Activated B cell treated with CpG ODN at 0.5 μM for 24 hours (primary cell): ENCODE measurements around the gene TP73. TPM values are rescaled to one million over a fixed set of nuclear protein-coding genes. Genes with fewer than 3 reads are reported as not detected.
A peak's percentile ranks its signal among the peaks of the same experiment; 100 is the strongest.
"Not testable (repeated sequence)": the region's sequence is repeated elsewhere in the genome, so short reads cannot be mapped to it uniquely, and the experiment has no call there.

Source experiments
- ATAC-seq: fragments of 200-7000 bp; cut with Tn5 transposase; one replicate; pipeline ENCODE4 v1.10.0; 2021; ENCODE audit warnings: low read depth, mild to moderate bottlenecking, moderate library complexity
- CTCF ChIA-PET: fragments of 350-600 bp; sonication (Branson Sonifier 250); formaldehyde crosslinking; loops from one replicate; lab custom pipeline; 2021; ENCODE audit warnings: antibody characterized with exemption; lab: Charles Lee
- POLR2A ChIA-PET: fragments of 350-600 bp; sonication (Branson Sonifier 250); formaldehyde crosslinking; loops from one replicate; lab custom pipeline; 2021; ENCODE audit warnings: antibody characterized with exemption; lab: Charles Lee
- DNase-seq: peaks from one replicate; pipeline ENCODE4 v3.0.0; 2022
- H3K27ac Mint-ChIP-seq: one replicate; pipeline ENCODE4 v1.8.0; 2020; ENCODE audit warnings: mixed read lengths
- H3K27me3 Mint-ChIP-seq: one replicate; pipeline ENCODE4 v1.8.0; 2021; ENCODE audit warnings: mixed read lengths
- H3K36me3 Mint-ChIP-seq: one replicate; pipeline ENCODE4 v1.8.0; 2021; ENCODE audit warnings: low read depth, mixed read lengths
- H3K4me1 Mint-ChIP-seq: one replicate; pipeline ENCODE4 v1.8.0; 2021; ENCODE audit warnings: mixed read lengths
- H3K4me3 Mint-ChIP-seq: one replicate; pipeline ENCODE4 v1.8.0; 2020; ENCODE audit warnings: mild to moderate bottlenecking, mixed read lengths
- H3K9me3 Mint-ChIP-seq: one replicate; pipeline ENCODE4 v1.8.0; 2020; ENCODE audit warnings: mixed read lengths
- CTCF ChIP-seq: fragments of 200-600 bp; IDR thresholded peaks from one replicate; pipeline ENCODE4 v1.8.0; 2022; ENCODE audit warnings: antibody characterized with exemption, mild to moderate bottlenecking
- intact Hi-C: fragments of 100-400 bp; cut with micrococcal nuclease; formaldehyde crosslinking; loops from one replicate; pipeline ENCODE4 v1.15.1; 2024
- total RNA-seq: library from RNA; stranded (reverse); gene quantifications from 2 replicates; pipeline ENCODE4 v1.2.3, GENCODE V29; 2022

TP73 gene
- total RNA-seq, 1 donor from 2014 or later = 2.6 TPM

- no peak for ATAC-seq
- Mint-ChIP-seq H3K9me3 (no peaks in the 10 kb centered on the region), H3K4me3 (no peak overlapping the region), H3K27me3 (peaks cover 3% of the 10 kb centered on the region), H3K27ac (no peak overlapping the region), H3K4me1 (peaks cover 4% of the 10 kb centered on the region), H3K36me3 (no peaks in the 10 kb centered on the region)
- no peak for DNase-seq
- ChIA-PET CTCF (interaction anchor here (0.8 kb wide), 1 partner anchor 269 kb away, joined by 4 read pairs; no protein-coding TSS in a partner anchor), POLR2A (no interaction called here)
- no peak for TF ChIP-seq CTCF
- intact Hi-C loops = no loop called here
Measured at GRCh38 chr1:3721955-3722465, 69.7 kb downstream of the TP73 start.

DNA sequence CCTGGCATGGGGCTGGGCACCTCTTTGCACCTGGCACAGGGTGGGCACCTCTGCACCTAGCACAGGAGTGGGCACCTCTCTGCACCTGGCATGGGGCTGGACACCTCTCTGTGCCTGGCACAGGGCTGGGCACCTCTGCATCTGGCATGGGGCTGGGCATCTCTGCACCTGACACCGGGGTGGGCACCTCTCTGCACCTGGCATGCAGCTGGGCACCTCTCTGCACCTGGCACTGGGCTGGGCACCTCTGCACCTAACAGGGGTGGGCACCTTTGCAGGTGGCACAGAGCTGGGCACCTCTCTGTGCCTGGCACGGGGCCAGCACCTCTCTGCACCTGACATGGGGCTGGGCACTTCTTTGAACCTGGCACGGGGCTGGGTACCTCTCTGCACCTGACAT is 70.5 kb downstream of the TP73 start:
- CTCF ChIA-PET = interaction anchor here (0.8 to 1.9 kb wide), 2 partner anchors 270 kb away, joined by 4 to 13 read pairs; no protein-coding TSS in a partner anchor
- POLR2A ChIA-PET = no interaction called here

GRCh38 chr1:3724416-3725030 is 72.2 kb downstream of the TP73 start:
- POLR2A ChIA-PET = interaction anchor here (0.7 kb wide), 1 partner anchor 99 kb away, joined by 3 read pairs; no protein-coding TSS in a partner anchor
- peak; percentile 84 for TF ChIP-seq CTCF
- not testable (repeated sequence) for H3K27ac Mint-ChIP-seq

More for the DNA sequence above, 70.5 kb downstream of the TP73 start:
- Mint-ChIP-seq H3K27me3 (peaks cover 3% of the 10 kb centered on the region), H3K36me3 (no peaks in the 10 kb centered on the region), H3K4me3 (no peak overlapping the region), H3K4me1 (peaks cover 4% of the 10 kb centered on the region), H3K9me3 (no peaks in the 10 kb centered on the region), H3K27ac (no peak overlapping the region)
- no peak for TF ChIP-seq CTCF
- intact Hi-C loops = no loop called here
- ATAC-seq (no peak), DNase-seq (no peak)

GRCh38 chr1:3725366-3725765 is 73.0 kb downstream of the TP73 start:
- DNase-seq = no peak
- no peak overlapping the region for H3K4me3 Mint-ChIP-seq
- peaks cover 4% of the 10 kb centered on the region for H3K4me1 Mint-ChIP-seq
- H3K27ac Mint-ChIP-seq = no peak overlapping the region
- no peak for ATAC-seq
- ChIA-PET CTCF (interaction anchor here (0.8 to 1.3 kb wide), 4 partner anchors 9 to 106 kb away, joined by 3 to 6 read pairs (median 4); partner anchors contain the start of gene WRAP73), POLR2A (no interaction called here)
- H3K27me3 Mint-ChIP-seq = peaks cover 3% of the 10 kb centered on the region
- H3K36me3 Mint-ChIP-seq = no peaks in the 10 kb centered on the region
- intact Hi-C loops = no loop called here
- TF ChIP-seq CTCF = no peak
- H3K9me3 Mint-ChIP-seq = no peaks in the 10 kb centered on the region

More at GRCh38 chr1:3724416-3725030, 72.2 kb downstream of the TP73 start:
- not testable (repeated sequence) for H3K9me3 Mint-ChIP-seq, H3K4me1 Mint-ChIP-seq, H3K4me3 Mint-ChIP-seq, H3K27me3 Mint-ChIP-seq, H3K36me3 Mint-ChIP-seq
- DNase-seq (peak; percentile 74), ATAC-seq (peak; percentile 62)
- intact Hi-C loops = loop anchor here (1.0 kb wide), 5 partner anchors 77 to 271 kb away; no protein-coding TSS in a partner anchor
- CTCF ChIA-PET = interaction anchor here (0.6 to 1.9 kb wide), 16 partner anchors 9 to 272 kb away, joined by 3 to 13 read pairs (median 4); partner anchors contain the start of gene WRAP73
